GM23338 (cell line): ENCODE measurements around the gene POR. TPM values are rescaled to one million over a fixed set of nuclear protein-coding genes. Genes with fewer than 3 reads are reported as not detected.

Source experiments
- ATAC-seq: fragments of 200-7000 bp; cut with Tn5 transposase; 3 replicates; pipeline ENCODE4 v1.9.1; 2020
- DNase-seq: peaks from one replicate; pipeline ENCODE4 v3.0.0-alpha.2; 2015; ENCODE audit warnings: low spot score
- H2AFZ ChIP-seq: fragments of 200-600 bp; sonication (generic); 2 replicates; pipeline ENCODE4 v1.8.0; 2016; ENCODE audit warnings: antibody characterized with exemption, mild to moderate bottlenecking, moderate library complexity
- H3F3A ChIP-seq: fragments of 200-600 bp; sonication (generic); replicated peaks from 2 replicates; pipeline ENCODE4 v1.8.0; 2017; ENCODE audit warnings: antibody characterized with exemption, mixed run types, low read depth
- H3K27ac ChIP-seq: fragments of 200-600 bp; sonication (generic); 2 replicates; pipeline ENCODE4 v1.6.1; 2016; ENCODE audit warnings: low read depth
- H3K27me3 ChIP-seq: fragments of 200-600 bp; sonication (generic); 2 replicates; pipeline ENCODE4 v1.8.0; 2016; ENCODE audit warnings: mild to moderate bottlenecking, mixed run types, moderate library complexity; ENCODE audit not compliant: insufficient read depth
- H3K36me3 ChIP-seq: fragments of 200-600 bp; sonication (generic); 2 replicates; pipeline ENCODE4 v1.8.0; 2016; ENCODE audit warnings: mild to moderate bottlenecking; ENCODE audit not compliant: insufficient read depth
- H3K4me1 ChIP-seq: fragments of 200-600 bp; sonication (generic); 2 replicates; pipeline ENCODE4 v1.8.0; 2016; ENCODE audit warnings: mild to moderate bottlenecking, moderate library complexity; ENCODE audit not compliant: insufficient read depth
- H3K4me2 ChIP-seq: fragments of 200-600 bp; sonication (generic); 2 replicates; pipeline ENCODE4 v1.7.1; 2017; ENCODE audit warnings: mixed run types
- H3K4me3 ChIP-seq: fragments of 200-600 bp; sonication (generic); 2 replicates; pipeline ENCODE4 v1.6.1; 2016; ENCODE audit warnings: mixed run types
- H3K79me2 ChIP-seq: fragments of 200-600 bp; sonication (generic); replicated peaks from 2 replicates; pipeline ENCODE4 v1.8.0; 2017; ENCODE audit warnings: mild to moderate bottlenecking; ENCODE audit not compliant: insufficient read depth
- H3K9me2 ChIP-seq: fragments of 200-600 bp; sonication (generic); 2 replicates; pipeline ENCODE4 v1.8.0; 2017; ENCODE audit not compliant: insufficient read depth
- H4K20me1 ChIP-seq: fragments of 200-600 bp; sonication (generic); replicated peaks from 2 replicates; pipeline ENCODE4 v1.8.0; 2017; ENCODE audit warnings: mild to moderate bottlenecking; ENCODE audit not compliant: insufficient read depth
- H3K27ac Mint-ChIP-seq: 2 replicates; pipeline ENCODE4 v1.8.0; 2020; ENCODE audit warnings: inconsistent platforms, mild to moderate bottlenecking, moderate library complexity, mixed read lengths
- H3K27me3 Mint-ChIP-seq: 3 replicates; pipeline ENCODE4 v1.8.0; 2022; ENCODE audit warnings: low read depth, mild to moderate bottlenecking, moderate library complexity, mixed read lengths, inconsistent platforms; ENCODE audit not compliant: insufficient read depth, poor library complexity
- H3K36me3 Mint-ChIP-seq: 3 replicates; pipeline ENCODE4 v1.8.0; 2021; ENCODE audit warnings: low read depth, mild to moderate bottlenecking, inconsistent platforms, moderate library complexity, mixed read lengths
- H3K4me1 Mint-ChIP-seq: 3 replicates; pipeline ENCODE4 v1.8.0; 2020; ENCODE audit warnings: mild to moderate bottlenecking, inconsistent platforms, mixed read lengths
- H3K4me3 Mint-ChIP-seq: 3 replicates; pipeline ENCODE4 v1.8.0; 2021; ENCODE audit warnings: moderate library complexity, mild to moderate bottlenecking, inconsistent platforms, mixed read lengths
- H3K9me3 Mint-ChIP-seq: 3 replicates; pipeline ENCODE4 v1.8.0; 2020; ENCODE audit warnings: moderate library complexity, mild to moderate bottlenecking, inconsistent platforms, mixed read lengths
- ETS1 ChIP-seq: IDR thresholded peaks from 2 replicates; pipeline ENCODE4 v1.6.1; 2016; ENCODE audit warnings: antibody characterized with exemption
- EZH2 ChIP-seq: fragments of 200-600 bp; sonication (generic); IDR thresholded peaks from one replicate; pipeline ENCODE4 v1.8.0; 2017; ENCODE audit warnings: antibody characterized with exemption, mild to moderate bottlenecking, low read depth; ENCODE audit not compliant: unreplicated experiment
- EZH2phosphoT487 ChIP-seq: fragments of 200-600 bp; sonication (generic); IDR thresholded peaks from one replicate; pipeline ENCODE4 v1.8.1; 2018; ENCODE audit warnings: antibody characterized with exemption; ENCODE audit not compliant: unreplicated experiment
- NANOG ChIP-seq: IDR thresholded peaks from 2 replicates; pipeline ENCODE4 v1.6.1; 2016; ENCODE audit warnings: antibody characterized with exemption, borderline replicate concordance
- POLR2AphosphoS5 ChIP-seq: IDR thresholded peaks from 2 replicates; pipeline ENCODE4 v1.6.1; 2016; ENCODE audit warnings: antibody characterized with exemption, low read depth
- polyA plus RNA-seq: library from polyadenylated mRNA; unstranded; fragments of >200 nt; fragmentation: Nextera tagmentation; extraction: Ambion mirVana; gene quantifications from 2 replicates; pipeline ENCODE4 v1.2.1, GENCODE V29; 2016
- total RNA-seq: library from RNA; depleted of rRNA; stranded (reverse); fragments of >200 nt; shearing (Covaris generic); gene quantifications from 2 replicates; pipeline ENCODE4 v1.2.3, GENCODE V29; 2014
- TF ChIP-seq, protein P1 (sequence below): fragments of 250-450 bp; sonication (Bioruptor Pico); IDR thresholded peaks from 2 replicates; pipeline ENCODE4 v1.5.0; 2020; ENCODE audit warnings: mild to moderate bottlenecking, moderate library complexity

POR gene
- total and polyA plus RNA-seq, 2 experiments from 2014 or later = 126 to 164 TPM

DNA sequence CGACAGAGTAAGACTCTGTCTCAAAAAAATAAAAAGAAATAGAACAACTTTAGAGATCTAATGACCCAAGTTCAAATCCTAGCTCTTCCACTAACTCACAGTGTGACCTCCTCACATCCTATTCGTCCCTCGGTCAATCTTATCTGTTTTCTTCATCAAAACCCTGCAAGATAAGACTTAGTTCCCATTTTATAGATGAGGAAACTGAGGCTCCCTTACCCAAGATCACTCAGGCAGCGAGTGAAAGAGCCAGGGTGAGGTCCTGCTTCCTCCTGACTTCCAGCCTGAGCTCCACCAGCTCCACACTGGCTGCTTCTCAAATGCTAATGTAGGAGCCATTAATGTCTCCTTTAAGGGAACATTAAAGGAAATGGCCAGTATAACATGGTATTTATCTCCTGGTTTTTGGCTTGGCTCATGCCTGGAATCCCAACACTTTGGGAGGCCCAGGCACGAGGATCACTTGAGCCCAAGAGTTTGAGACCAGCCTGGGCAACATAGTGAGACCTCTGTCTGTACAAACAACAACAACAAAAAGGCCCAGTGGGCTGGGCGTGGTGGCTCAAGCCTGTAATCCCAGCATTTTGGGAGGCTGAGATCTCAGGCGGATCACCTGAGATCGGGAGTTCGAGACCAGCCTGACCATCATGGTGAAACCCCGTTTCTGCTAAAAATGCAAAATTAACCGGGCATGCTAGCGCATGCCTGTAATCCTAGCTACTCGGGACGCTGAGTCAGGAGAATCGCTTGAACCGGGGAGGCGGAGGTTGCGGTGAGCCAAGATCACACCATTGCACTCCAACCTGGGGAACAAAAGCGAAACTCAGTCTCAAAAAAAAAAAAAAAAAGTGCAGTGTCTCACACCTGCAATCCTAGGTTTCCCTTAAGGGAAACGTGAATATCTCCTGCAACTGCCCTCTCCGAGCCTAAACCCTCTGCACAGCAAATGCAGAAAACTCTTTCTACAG lies 39.6 kb upstream of the POR start:
- H3K9me3 Mint-ChIP-seq = no peaks in the 10 kb centered on the region
- H3K36me3 ChIP-seq = no peaks in the 10 kb centered on the region
- TF ChIP-seq EZH2 = no peak
- TF ChIP-seq NANOG = peak; percentile 31; the same call in 1 of the 2 replicates
- H3K4me1 Mint-ChIP-seq = peaks cover 18% of the 10 kb centered on the region
- no peak for ATAC-seq
- peaks cover 5% of the 10 kb centered on the region for H3K27me3 Mint-ChIP-seq
- peaks cover 12% of the 10 kb centered on the region for H3K79me2 ChIP-seq
- H3K36me3 Mint-ChIP-seq = peaks cover 6% of the 10 kb centered on the region
- no peak overlapping the region for H3K4me3 Mint-ChIP-seq
- no peak overlapping the region for H3K4me3 ChIP-seq
- H3K4me1 ChIP-seq = peaks cover 16% of the 10 kb centered on the region
- H4K20me1 ChIP-seq = peaks cover 1% of the 10 kb centered on the region; the same call in 1 of the 2 replicates
- H2AFZ ChIP-seq = peak overlapping the region; percentile 83; the same call in 1 of the 2 replicates
- peak overlapping the region; percentile 31; the same call in 1 of the 2 replicates for H3K27ac Mint-ChIP-seq
- no peaks in the 10 kb centered on the region for H3K27me3 ChIP-seq
- H3F3A ChIP-seq = peaks cover 7% of the 10 kb centered on the region; the same call in 1 of the 2 replicates
- H3K9me2 ChIP-seq = no peaks in the 10 kb centered on the region
- H3K4me2 ChIP-seq = no peak overlapping the region
- no peak overlapping the region for H3K27ac ChIP-seq
- DNase-seq = no peak

DNA sequence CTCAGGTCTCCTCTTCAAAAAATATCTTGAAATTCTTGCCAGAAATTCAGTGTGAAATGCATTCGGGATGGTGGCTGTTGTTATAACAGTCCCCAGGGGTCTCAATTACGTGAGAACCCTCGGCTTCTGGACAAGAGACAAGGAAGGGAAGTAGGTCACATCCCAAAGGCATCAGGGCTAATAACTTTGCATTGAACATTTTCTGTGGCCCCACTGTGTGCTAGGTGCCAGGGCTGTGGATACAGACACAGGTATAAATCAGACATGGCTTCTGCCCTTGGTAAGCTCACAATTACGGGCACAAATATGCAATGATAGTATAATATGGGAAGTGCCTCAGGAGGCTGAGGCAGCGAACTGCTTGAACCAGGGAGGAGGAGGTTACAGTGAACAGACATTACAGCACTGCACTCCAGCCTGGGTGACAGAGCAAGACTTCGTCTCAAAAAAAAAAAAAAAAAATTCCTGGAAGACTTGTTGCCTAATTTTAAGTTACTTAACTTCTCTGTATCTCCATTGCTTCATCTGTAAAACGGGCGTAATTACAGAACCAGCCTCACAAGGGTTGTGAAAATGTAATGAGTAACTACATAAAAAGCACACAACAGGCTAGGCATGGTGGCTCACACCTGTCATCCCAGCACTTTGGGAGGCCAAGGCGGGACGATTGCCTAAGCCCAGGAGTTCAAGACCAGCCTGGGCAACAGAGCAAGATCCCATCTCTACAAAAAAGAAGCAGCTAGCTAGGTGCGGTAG lies 38.7 kb upstream of the POR start:
- H3K4me3 Mint-ChIP-seq = no peak overlapping the region
- H3K4me1 ChIP-seq = peaks cover 16% of the 10 kb centered on the region
- H3K4me3 ChIP-seq = no peak overlapping the region
- H3K27ac Mint-ChIP-seq = peak overlapping the region; percentile 31; the same call in 1 of the 2 replicates
- peaks cover 5% of the 10 kb centered on the region for H3K27me3 Mint-ChIP-seq
- no peak for DNase-seq
- peaks cover 22% of the 10 kb centered on the region for H3K4me1 Mint-ChIP-seq
- no peaks in the 10 kb centered on the region for H3K36me3 ChIP-seq
- peaks cover 18% of the 10 kb centered on the region for H3K79me2 ChIP-seq
- H4K20me1 ChIP-seq = peaks cover 5% of the 10 kb centered on the region; the same call in 1 of the 2 replicates
- no peaks in the 10 kb centered on the region for H3K9me3 Mint-ChIP-seq
- H2AFZ ChIP-seq = peak overlapping the region; percentile 83; the same call in 1 of the 2 replicates
- no peaks in the 10 kb centered on the region for H3K9me2 ChIP-seq
- H3K36me3 Mint-ChIP-seq = peaks cover 15% of the 10 kb centered on the region
- H3K27me3 ChIP-seq = no peaks in the 10 kb centered on the region
- ATAC-seq = no peak
- no peak overlapping the region for H3K4me2 ChIP-seq
- H3F3A ChIP-seq = peaks cover 7% of the 10 kb centered on the region; the same call in 1 of the 2 replicates
- no peak overlapping the region for H3K27ac ChIP-seq
- no peak for TF ChIP-seq POLR2AphosphoS5
- TF ChIP-seq, protein P1, sequence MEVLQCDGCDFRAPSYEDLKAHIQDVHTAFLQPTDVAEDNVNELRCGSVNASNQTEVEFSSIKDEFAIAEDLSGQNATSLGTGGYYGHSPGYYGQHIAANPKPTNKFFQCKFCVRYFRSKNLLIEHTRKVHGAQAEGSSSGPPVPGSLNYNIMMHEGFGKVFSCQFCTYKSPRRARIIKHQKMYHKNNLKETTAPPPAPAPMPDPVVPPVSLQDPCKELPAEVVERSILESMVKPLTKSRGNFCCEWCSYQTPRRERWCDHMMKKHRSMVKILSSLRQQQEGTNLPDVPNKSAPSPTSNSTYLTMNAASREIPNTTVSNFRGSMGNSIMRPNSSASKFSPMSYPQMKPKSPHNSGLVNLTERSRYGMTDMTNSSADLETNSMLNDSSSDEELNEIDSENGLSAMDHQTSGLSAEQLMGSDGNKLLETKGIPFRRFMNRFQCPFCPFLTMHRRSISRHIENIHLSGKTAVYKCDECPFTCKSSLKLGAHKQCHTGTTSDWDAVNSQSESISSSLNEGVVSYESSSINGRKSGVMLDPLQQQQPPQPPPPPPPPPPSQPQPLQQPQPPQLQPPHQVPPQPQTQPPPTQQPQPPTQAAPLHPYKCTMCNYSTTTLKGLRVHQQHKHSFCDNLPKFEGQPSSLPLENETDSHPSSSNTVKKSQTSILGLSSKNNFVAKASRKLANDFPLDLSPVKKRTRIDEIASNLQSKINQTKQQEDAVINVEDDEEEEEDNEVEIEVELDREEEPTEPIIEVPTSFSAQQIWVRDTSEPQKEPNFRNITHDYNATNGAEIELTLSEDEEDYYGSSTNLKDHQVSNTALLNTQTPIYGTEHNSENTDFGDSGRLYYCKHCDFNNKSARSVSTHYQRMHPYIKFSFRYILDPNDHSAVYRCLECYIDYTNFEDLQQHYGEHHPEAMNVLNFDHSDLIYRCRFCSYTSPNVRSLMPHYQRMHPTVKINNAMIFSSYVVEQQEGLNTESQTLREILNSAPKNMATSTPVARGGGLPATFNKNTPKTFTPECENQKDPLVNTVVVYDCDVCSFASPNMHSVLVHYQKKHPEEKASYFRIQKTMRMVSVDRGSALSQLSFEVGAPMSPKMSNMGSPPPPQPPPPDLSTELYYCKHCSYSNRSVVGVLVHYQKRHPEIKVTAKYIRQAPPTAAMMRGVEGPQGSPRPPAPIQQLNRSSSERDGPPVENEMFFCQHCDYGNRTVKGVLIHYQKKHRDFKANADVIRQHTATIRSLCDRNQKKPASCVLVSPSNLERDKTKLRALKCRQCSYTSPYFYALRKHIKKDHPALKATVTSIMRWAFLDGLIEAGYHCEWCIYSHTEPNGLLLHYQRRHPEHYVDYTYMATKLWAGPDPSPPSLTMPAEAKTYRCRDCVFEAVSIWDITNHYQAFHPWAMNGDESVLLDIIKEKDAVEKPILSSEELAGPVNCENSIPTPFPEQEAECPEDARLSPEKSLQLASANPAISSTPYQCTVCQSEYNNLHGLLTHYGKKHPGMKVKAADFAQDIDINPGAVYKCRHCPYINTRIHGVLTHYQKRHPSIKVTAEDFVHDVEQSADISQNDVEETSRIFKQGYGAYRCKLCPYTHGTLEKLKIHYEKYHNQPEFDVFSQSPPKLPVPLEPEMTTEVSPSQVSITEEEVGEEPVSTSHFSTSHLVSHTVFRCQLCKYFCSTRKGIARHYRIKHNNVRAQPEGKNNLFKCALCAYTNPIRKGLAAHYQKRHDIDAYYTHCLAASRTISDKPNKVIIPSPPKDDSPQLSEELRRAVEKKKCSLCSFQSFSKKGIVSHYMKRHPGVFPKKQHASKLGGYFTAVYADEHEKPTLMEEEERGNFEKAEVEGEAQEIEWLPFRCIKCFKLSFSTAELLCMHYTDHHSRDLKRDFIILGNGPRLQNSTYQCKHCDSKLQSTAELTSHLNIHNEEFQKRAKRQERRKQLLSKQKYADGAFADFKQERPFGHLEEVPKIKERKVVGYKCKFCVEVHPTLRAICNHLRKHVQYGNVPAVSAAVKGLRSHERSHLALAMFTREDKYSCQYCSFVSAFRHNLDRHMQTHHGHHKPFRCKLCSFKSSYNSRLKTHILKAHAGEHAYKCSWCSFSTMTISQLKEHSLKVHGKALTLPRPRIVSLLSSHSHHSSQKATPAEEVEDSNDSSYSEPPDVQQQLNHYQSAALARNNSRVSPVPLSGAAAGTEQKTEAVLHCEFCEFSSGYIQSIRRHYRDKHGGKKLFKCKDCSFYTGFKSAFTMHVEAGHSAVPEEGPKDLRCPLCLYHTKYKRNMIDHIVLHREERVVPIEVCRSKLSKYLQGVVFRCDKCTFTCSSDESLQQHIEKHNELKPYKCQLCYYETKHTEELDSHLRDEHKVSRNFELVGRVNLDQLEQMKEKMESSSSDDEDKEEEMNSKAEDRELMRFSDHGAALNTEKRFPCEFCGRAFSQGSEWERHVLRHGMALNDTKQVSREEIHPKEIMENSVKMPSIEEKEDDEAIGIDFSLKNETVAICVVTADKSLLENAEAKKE (CRISPR knock-in tag) = no peak
- no peak for TF ChIP-seq ETS1
- no peak for TF ChIP-seq EZH2
- TF ChIP-seq EZH2phosphoT487 = no peak
- TF ChIP-seq NANOG = no peak
